ENCODE data around the gene MUC5B.
"Not testable (repeated sequence)": the region's sequence is repeated elsewhere in the genome, so short reads cannot be mapped to it uniquely, and the experiment has no call there.

The MUC5B gene

GRCh38 chr11:1251236-1251770, 28.4 kb downstream of the MUC5B start:
- no peak for DNase-seq

GRCh38 chr11:1252371-1253102, 29.7 kb downstream of the MUC5B start:
- DNase-seq, result no peak

- no peak for DNase-seq
These were observed 30.2 kb downstream of the MUC5B start for GRCh38 chr11:1253103-1253485.

- no peak for DNase-seq
These were observed 31.3 kb downstream of the MUC5B start for GRCh38 chr11:1254086-1254648.

- no peak for DNase-seq
These were observed 31.9 kb downstream of the MUC5B start for GRCh38 chr11:1254733-1255132.

- DNase-seq, result no peak
These were observed 32.3 kb downstream of the MUC5B start for GRCh38 chr11:1255151-1255550.

- DNase-seq, result no peak
These were observed 33.6 kb downstream of the MUC5B start for GRCh38 chr11:1256257-1257045.

- no peak for DNase-seq
These were observed 34.5 kb downstream of the MUC5B start for GRCh38 chr11:1257366-1257765.

- no peak for DNase-seq
These were observed 35.0 kb downstream of the MUC5B start for GRCh38 chr11:1257916-1258315.

GRCh38 chr11:1258401-1259075, 35.7 kb downstream of the MUC5B start:
- no peak for DNase-seq

GRCh38 chr11:1259076-1259461, 36.2 kb downstream of the MUC5B start:
- DNase-seq, result no peak

- no peak for DNase-seq
These were observed 36.7 kb downstream of the MUC5B start for GRCh38 chr11:1259561-1259960.

GRCh38 chr11:1260023-1260501, 37.2 kb downstream of the MUC5B start:
- peak; percentile 81 for DNase-seq

GRCh38 chr11:1260620-1261019, 37.8 kb downstream of the MUC5B start:
- DNase-seq, result no peak

- no peak for DNase-seq
These were observed 38.6 kb downstream of the MUC5B start for GRCh38 chr11:1261241-1262071.

GRCh38 chr11:1262172-1263006, 39.5 kb downstream of the MUC5B start:
- peak; percentile 91 for DNase-seq

- no peak for DNase-seq
These were observed 40.1 kb downstream of the MUC5B start for GRCh38 chr11:1263010-1263409.

- DNase-seq, result not testable (repeated sequence)
These were observed 41.6 kb downstream of the MUC5B start for GRCh38 chr11:1264444-1264843.

GRCh38 chr11:1265480-1265879, 42.6 kb downstream of the MUC5B start:
- DNase-seq, result not testable (repeated sequence)

GRCh38 chr11:1266976-1267375, 44.1 kb downstream of the MUC5B start:
- not testable (repeated sequence) for DNase-seq

- no peak for DNase-seq
These were observed 44.7 kb downstream of the MUC5B start for GRCh38 chr11:1267441-1268100.

All from activated CD8-positive, alpha-beta memory T cell treated with anti-CD3 and anti-CD28 coated beads, Interleukin-2, amount 50 U/mL, for 48 hours (primary cell).